Measurements from ENCODE around the gene ZNF853. TPM values are rescaled to one million over a fixed set of nuclear protein-coding genes. Genes with fewer than 3 reads are reported as not detected.

Gene ZNF853
- total and polyA plus RNA-seq, 2 donors from 2014 or later = 3.4 to 5.4 TPM

- Histone ChIP-seq H3K4me3 (ENCODE audit: low read length in 3 of 3) (peak within 1 kb of the TSS; percentile 36 to 64 (median 48)), H3K9me3 (ENCODE audit: control insufficient read depth in 2 of 3, insufficient read depth in 1 of 3, low read length in 3 of 3) (no peaks in the 10 kb centered on the region), H3K9ac (ENCODE audit: low read length in 3 of 3) (peak within 1 kb of the TSS in 2 of 3 donors; percentile 73 to 85), H3K4me1 (ENCODE audit: control insufficient read depth in 2 of 3, insufficient read depth in 2 of 3, low read depth in 1 of 3, low read length in 3 of 3) (peaks cover 0 to 12% (median 0%) of the 10 kb centered on the region in 3 donors), H3K36me3 (ENCODE audit: control insufficient read depth in 2 of 3, insufficient read depth in 3 of 3, low read length in 3 of 3) (peaks cover 0 to 12% (median 5%) of the 10 kb centered on the region in 3 donors), H3K27me3 (ENCODE audit: control insufficient read depth, insufficient read depth, low read length) (no peaks in the 10 kb centered on the region), H3K27ac (ENCODE audit: low read depth in 2 of 2, low read length in 2 of 2) (peak within 1 kb of the TSS; percentile 37 to 63)
- DNase-seq (peak; percentile 30 to 91 (median 70)), FAIRE-seq (no peak)
- intact Hi-C loops (cut with DNase I) = no loop called here
- no peak for TF ChIP-seq CTCF (IDR thresholded peaks at IDR 0.05; ENCODE audit: borderline replicate concordance, extremely low read depth, insufficient read depth)
These were observed 21.5 kb downstream of the ZNF853 start, which contains the start of gene ZNF316 for GRCh38 chr7:6636741-6637543. TSS of gene ZNF316 (plus strand) at chr7:6637318. CDS start at chr7:6642410, 5,092 bp downstream.

- FAIRE-seq (no peak), DNase-seq (peak in 2 of 5 donors; percentile 64 to 69)
- Histone ChIP-seq H3K27me3 (ENCODE audit: control insufficient read depth, insufficient read depth, low read length) (no peaks in the 10 kb centered on the region), H3K9me3 (ENCODE audit: control insufficient read depth in 2 of 3, insufficient read depth in 1 of 3, low read length in 3 of 3) (no peaks in the 10 kb centered on the region), H3K4me1 (ENCODE audit: control insufficient read depth in 2 of 3, insufficient read depth in 2 of 3, low read depth in 1 of 3, low read length in 3 of 3) (peaks cover 0 to 12% (median 0%) of the 10 kb centered on the region in 3 donors), H3K4me3 (ENCODE audit: low read length in 3 of 3) (peak overlapping the region; percentile 36 to 64 (median 47)), H3K27ac (ENCODE audit: low read depth in 2 of 2, low read length in 2 of 2) (no peak overlapping the region), H3K9ac (ENCODE audit: low read length in 3 of 3) (peak overlapping the region in 2 of 3 donors; percentile 40 to 65), H3K36me3 (ENCODE audit: control insufficient read depth in 2 of 3, insufficient read depth in 3 of 3, low read length in 3 of 3) (peaks cover 0 to 19% (median 7%) of the 10 kb centered on the region in 3 donors)
- no peak for TF ChIP-seq CTCF (IDR thresholded peaks at IDR 0.05; ENCODE audit: borderline replicate concordance, extremely low read depth, insufficient read depth)
- intact Hi-C loops (cut with DNase I) = no loop called here
These were observed 22.3 kb downstream of the ZNF853 start for GRCh38 chr7:6637544-6638229.

GRCh38 chr7:6639032-6639431 is 23.6 kb downstream of the ZNF853 start:
- Histone ChIP-seq H3K9me3 (ENCODE audit: control insufficient read depth in 2 of 3, insufficient read depth in 1 of 3, low read length in 3 of 3) (no peaks in the 10 kb centered on the region), H3K9ac (ENCODE audit: low read length in 3 of 3) (no peak overlapping the region), H3K4me3 (ENCODE audit: low read length in 3 of 3) (no peak overlapping the region), H3K27ac (ENCODE audit: low read depth in 2 of 2, low read length in 2 of 2) (no peak overlapping the region), H3K27me3 (ENCODE audit: control insufficient read depth, insufficient read depth, low read length) (no peaks in the 10 kb centered on the region), H3K36me3 (ENCODE audit: control insufficient read depth in 2 of 3, insufficient read depth in 3 of 3, low read length in 3 of 3) (peaks cover 0 to 25% (median 11%) of the 10 kb centered on the region in 3 donors), H3K4me1 (ENCODE audit: control insufficient read depth in 2 of 3, insufficient read depth in 2 of 3, low read depth in 1 of 3, low read length in 3 of 3) (peaks cover 0 to 12% (median 0%) of the 10 kb centered on the region in 3 donors)
- FAIRE-seq (no peak), DNase-seq (no peak)
- TF ChIP-seq CTCF (IDR thresholded peaks at IDR 0.05; ENCODE audit: borderline replicate concordance, extremely low read depth, insufficient read depth) = no peak
- intact Hi-C loops (cut with DNase I) = no loop called here
